H9 (cell line): Measurements from ENCODE around the gene SPESP1. TPM values are rescaled to one million over a fixed set of nuclear protein-coding genes. Genes with fewer than 3 reads are reported as not detected.

Experiments used
- DNase-seq: peaks from one replicate; pipeline ENCODE4 v3.0.0-alpha.2; 2017
- H2AFZ ChIP-seq: one replicate; pipeline ENCODE4 v1.6.1; 2013; ENCODE audit warnings: mild to moderate bottlenecking, low read length, control low read depth, moderate library complexity
- H2AK5ac ChIP-seq: 2 replicates; pipeline ENCODE4 v1.6.1; 2013; ENCODE audit warnings: low read length, control low read depth, mixed read lengths; ENCODE audit not compliant: insufficient read length
- H2BK120ac ChIP-seq: one replicate; pipeline ENCODE4 v1.6.1; 2013; ENCODE audit warnings: low read depth, mild to moderate bottlenecking, low read length, control low read depth, inconsistent platforms; ENCODE audit not compliant: poor library complexity, severe bottlenecking
- H2BK12ac ChIP-seq: 2 replicates; pipeline ENCODE4 v1.6.1; 2013; ENCODE audit warnings: low read length, control low read depth, mixed read lengths, low read depth; ENCODE audit not compliant: insufficient read length
- H2BK15ac ChIP-seq: 2 replicates; pipeline ENCODE4 v1.6.1; 2013; ENCODE audit warnings: low read depth, low read length, control low read depth
- H2BK20ac ChIP-seq: one replicate; pipeline ENCODE4 v1.6.1; 2013; ENCODE audit warnings: low read depth, mild to moderate bottlenecking, low read length, control low read depth, inconsistent platforms; ENCODE audit not compliant: poor library complexity, severe bottlenecking
- H2BK5ac ChIP-seq: 2 replicates; pipeline ENCODE4 v1.6.1; 2013; ENCODE audit warnings: low read length, control low read depth, mixed read lengths; ENCODE audit not compliant: insufficient read length
- H3K14ac ChIP-seq: 2 replicates; pipeline ENCODE4 v1.6.1; 2013; ENCODE audit warnings: low read length, control low read depth; ENCODE audit not compliant: insufficient read depth
- H3K18ac ChIP-seq: 2 replicates; pipeline ENCODE4 v1.6.1; 2013; ENCODE audit warnings: low read depth, mild to moderate bottlenecking, mixed read lengths, low read length, control low read depth; ENCODE audit not compliant: insufficient read length
- H3K23ac ChIP-seq: 2 replicates; pipeline ENCODE4 v1.6.1; 2013; ENCODE audit warnings: low read length, control low read depth, mixed read lengths, low read depth; ENCODE audit not compliant: insufficient read length
- H3K23me2 ChIP-seq: 2 replicates; pipeline ENCODE4 v1.6.1; 2013; ENCODE audit warnings: low read depth, mild to moderate bottlenecking, mixed read lengths, low read length, control low read depth; ENCODE audit not compliant: insufficient read length, poor library complexity, severe bottlenecking
- H3K27ac ChIP-seq: 2 replicates; pipeline ENCODE4 v1.5.1; 2013; ENCODE audit warnings: low read length, control low read depth, mixed read lengths, low read depth; ENCODE audit not compliant: insufficient read length
- H3K27me3 ChIP-seq: 2 replicates; pipeline ENCODE4 v1.6.1; 2013; ENCODE audit warnings: low read length, control low read depth, inconsistent platforms; ENCODE audit not compliant: insufficient read depth
- H3K4ac ChIP-seq: 2 replicates; pipeline ENCODE4 v1.6.1; 2013; ENCODE audit warnings: low read depth, mild to moderate bottlenecking, control low read depth, inconsistent platforms, low read length, moderate library complexity
- H3K4me1 ChIP-seq: 2 replicates; pipeline ENCODE4 v1.6.1; 2013; ENCODE audit warnings: low read length, control low read depth, inconsistent platforms; ENCODE audit not compliant: insufficient read depth
- H3K4me2 ChIP-seq: 2 replicates; pipeline ENCODE4 v1.6.1; 2013; ENCODE audit warnings: low read length, control low read depth, mixed read lengths; ENCODE audit not compliant: insufficient read length, insufficient read depth
- H3K56ac ChIP-seq: 2 replicates; pipeline ENCODE4 v1.6.1; 2013; ENCODE audit warnings: low read depth, mild to moderate bottlenecking, mixed read lengths, low read length, control low read depth; ENCODE audit not compliant: insufficient read length
- H3K79me1 ChIP-seq: 2 replicates; pipeline ENCODE4 v1.6.1; 2013; ENCODE audit warnings: low read depth, mild to moderate bottlenecking, moderate library complexity, low read length, control low read depth, inconsistent platforms; ENCODE audit not compliant: insufficient read depth, poor library complexity, severe bottlenecking
- H3K79me2 ChIP-seq: 2 replicates; pipeline ENCODE4 v1.6.1; 2013; ENCODE audit warnings: low read length, control low read depth, inconsistent platforms; ENCODE audit not compliant: insufficient read depth
- H3K9ac ChIP-seq: 2 replicates; pipeline ENCODE4 v1.6.1; 2013; ENCODE audit warnings: low read length, control low read depth, mixed read lengths; ENCODE audit not compliant: insufficient read length; ENCODE audit errors: extremely low read depth
- H3K9me3 ChIP-seq: one replicate; pipeline ENCODE4 v1.6.1; 2013; ENCODE audit warnings: low read depth, low read length, inconsistent platforms; ENCODE audit not compliant: control insufficient read depth
- H3T11ph ChIP-seq: one replicate; pipeline ENCODE4 v1.6.1; 2013; ENCODE audit warnings: mild to moderate bottlenecking, low read length, control low read depth, inconsistent platforms
- H4K20me1 ChIP-seq: one replicate; pipeline ENCODE4 v1.6.1; 2013; ENCODE audit not compliant: control insufficient read depth, insufficient read length, insufficient read depth
- H4K5ac ChIP-seq: 2 replicates; pipeline ENCODE4 v1.6.1; 2013; ENCODE audit warnings: low read depth, mild to moderate bottlenecking, mixed read lengths, low read length, control low read depth; ENCODE audit not compliant: insufficient read length
- H4K8ac ChIP-seq: replicated peaks from 2 replicates; pipeline ENCODE4 v1.6.1; 2013; ENCODE audit warnings: low read length, control low read depth, mixed read lengths, low read depth; ENCODE audit not compliant: insufficient read length
- H4K91ac ChIP-seq: 2 replicates; pipeline ENCODE4 v1.6.1; 2013; ENCODE audit warnings: low read depth, mild to moderate bottlenecking, moderate library complexity, mixed read lengths, low read length, control low read depth; ENCODE audit not compliant: insufficient read length
- H3K27ac Mint-ChIP-seq, 3 experiments: 2 replicates in 2 of 3; 3 replicates in 1 of 3; pipeline ENCODE4 v1.8.0; 2020 to 2021; ENCODE audit warnings: mixed read lengths in 3 of 3, mild to moderate bottlenecking in 1 of 3, moderate library complexity in 1 of 3
- H3K27me3 Mint-ChIP-seq: 2 replicates; pipeline ENCODE4 v1.8.0; 2021; ENCODE audit warnings: low read depth, mild to moderate bottlenecking, moderate library complexity, mixed read lengths
- H3K36me3 Mint-ChIP-seq, 3 experiments: 2 replicates in 2 of 3; 3 replicates in 1 of 3; pipeline ENCODE4 v1.8.0; 2020 to 2021; ENCODE audit warnings: low read depth in 3 of 3, mixed read lengths in 3 of 3; ENCODE audit not compliant: insufficient read depth in 1 of 3
- H3K4me1 Mint-ChIP-seq, 2 experiments: 2 replicates each; pipeline ENCODE4 v1.8.0; 2020; ENCODE audit warnings: mixed read lengths in 2 of 2
- H3K4me3 Mint-ChIP-seq, 2 experiments: 2 replicates in 1 of 2; 3 replicates in 1 of 2; pipeline ENCODE4 v1.8.0; 2020 to 2021; ENCODE audit warnings: mild to moderate bottlenecking in 2 of 2, mixed read lengths in 2 of 2, moderate library complexity in 1 of 2
- H3K9me3 Mint-ChIP-seq, 2 experiments: 2 replicates in 1 of 2; 3 replicates in 1 of 2; pipeline ENCODE4 v1.8.0; 2020; ENCODE audit warnings: mild to moderate bottlenecking in 2 of 2, mixed read lengths in 2 of 2, moderate library complexity in 1 of 2
- WGBS: extraction: QIAGEN DNeasy Blood & Tissue Kit; methylation state at CpG from one replicate; pipeline ENCODE4 v1.1.7; 2013; ENCODE audit warnings: missing lambda C conversion rate, low lambda C conversion rate, mixed read lengths; ENCODE audit not compliant: insufficient read length; ENCODE audit errors: extremely low coverage; 5-methylcytosine and 5-hydroxymethylcytosine counted together
- total RNA-seq: library from RNA; stranded (reverse); gene quantifications from 2 replicates; pipeline ENCODE4 v1.2.1, GENCODE V29; 2021
- TF ChIP-seq, protein P1 (sequence below): fragments of 200-600 bp; sonication (generic); conservative IDR thresholded peaks from 3 replicates; pipeline ENCODE4 v1.8.0; 2021; ENCODE audit warnings: antibody characterized with exemption, mild to moderate bottlenecking

Gene SPESP1
- total RNA-seq, 1 experiment from 2014 or later: not detected

DNA sequence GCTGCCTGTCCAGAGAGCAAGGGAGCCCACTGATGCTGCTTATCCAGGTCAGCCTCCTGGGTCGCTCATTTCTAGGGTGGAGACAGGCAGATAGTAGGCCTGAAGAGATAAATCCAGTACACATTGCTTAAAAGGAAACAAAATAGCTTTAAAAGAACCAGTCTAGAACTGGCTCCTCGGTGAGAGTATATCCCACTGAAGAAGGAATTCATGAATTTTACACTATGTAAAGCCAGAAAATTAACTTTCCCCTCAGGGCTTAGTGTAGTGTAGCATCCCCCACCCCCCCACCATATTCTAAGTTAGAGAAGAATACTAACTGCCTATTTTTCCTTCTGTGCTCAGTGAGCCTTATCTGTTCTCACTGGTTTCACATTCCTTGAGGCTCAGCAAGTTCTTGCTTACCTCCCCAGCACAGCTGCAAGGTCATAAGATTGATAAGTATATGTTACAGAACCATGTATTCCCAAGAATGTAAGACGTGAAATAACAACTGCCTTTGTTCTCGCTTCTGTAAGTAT is 53.7 kb downstream of the SPESP1 start:
- no peaks in the 10 kb centered on the region for H3K27me3 ChIP-seq
- TF ChIP-seq, protein P1, sequence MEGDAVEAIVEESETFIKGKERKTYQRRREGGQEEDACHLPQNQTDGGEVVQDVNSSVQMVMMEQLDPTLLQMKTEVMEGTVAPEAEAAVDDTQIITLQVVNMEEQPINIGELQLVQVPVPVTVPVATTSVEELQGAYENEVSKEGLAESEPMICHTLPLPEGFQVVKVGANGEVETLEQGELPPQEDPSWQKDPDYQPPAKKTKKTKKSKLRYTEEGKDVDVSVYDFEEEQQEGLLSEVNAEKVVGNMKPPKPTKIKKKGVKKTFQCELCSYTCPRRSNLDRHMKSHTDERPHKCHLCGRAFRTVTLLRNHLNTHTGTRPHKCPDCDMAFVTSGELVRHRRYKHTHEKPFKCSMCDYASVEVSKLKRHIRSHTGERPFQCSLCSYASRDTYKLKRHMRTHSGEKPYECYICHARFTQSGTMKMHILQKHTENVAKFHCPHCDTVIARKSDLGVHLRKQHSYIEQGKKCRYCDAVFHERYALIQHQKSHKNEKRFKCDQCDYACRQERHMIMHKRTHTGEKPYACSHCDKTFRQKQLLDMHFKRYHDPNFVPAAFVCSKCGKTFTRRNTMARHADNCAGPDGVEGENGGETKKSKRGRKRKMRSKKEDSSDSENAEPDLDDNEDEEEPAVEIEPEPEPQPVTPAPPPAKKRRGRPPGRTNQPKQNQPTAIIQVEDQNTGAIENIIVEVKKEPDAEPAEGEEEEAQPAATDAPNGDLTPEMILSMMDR: no peak
- H3K4me3 Mint-ChIP-seq: no peak overlapping the region
- H3K4ac ChIP-seq: no peak overlapping the region
- no peak overlapping the region for H3K27ac ChIP-seq
- no peak overlapping the region for H2BK15ac ChIP-seq
- no peaks in the 10 kb centered on the region for H3K23me2 ChIP-seq
- no peak overlapping the region for H4K8ac ChIP-seq
- no peaks in the 10 kb centered on the region for H3K4me1 ChIP-seq
- no peak overlapping the region for H2AFZ ChIP-seq
- peaks cover 4 to 19% (median 9%) of the 10 kb centered on the region in 3 experiments for H3K36me3 Mint-ChIP-seq
- peaks cover 12% of the 10 kb centered on the region in 2 experiments for H3K9me3 Mint-ChIP-seq
- no peak overlapping the region for H3K14ac ChIP-seq
- no peaks in the 10 kb centered on the region for H4K20me1 ChIP-seq
- H3T11ph ChIP-seq: no peak overlapping the region
- H2AK5ac ChIP-seq: no peak overlapping the region
- H3K4me2 ChIP-seq: no peak overlapping the region
- no peak overlapping the region for H3K18ac ChIP-seq
- no peak for DNase-seq
- no peak overlapping the region for H3K27ac Mint-ChIP-seq
- no peaks in the 10 kb centered on the region for H3K79me1 ChIP-seq
- peaks cover 25% of the 10 kb centered on the region for H3K27me3 Mint-ChIP-seq
- H2BK20ac ChIP-seq: no peak overlapping the region
- no peak overlapping the region for H3K9ac ChIP-seq
- no peak overlapping the region for H2BK120ac ChIP-seq
- no peak overlapping the region for H3K56ac ChIP-seq
- no CpG with 5 or more reads among the region's 4 CpGs for WGBS
- H3K9me3 ChIP-seq: no peaks in the 10 kb centered on the region
- no peaks in the 10 kb centered on the region for H3K79me2 ChIP-seq
- no peak overlapping the region for H2BK5ac ChIP-seq
- H2BK12ac ChIP-seq: no peak overlapping the region
- H4K91ac ChIP-seq: no peak overlapping the region
- no peak overlapping the region for H4K5ac ChIP-seq
- H3K4me1 Mint-ChIP-seq: no peaks in the 10 kb centered on the region
- no peak overlapping the region for H3K23ac ChIP-seq
